Breast epithelium (tissue), 4 donors: ENCODE data around the gene CCSER1. TPM values are rescaled to one million over a fixed set of nuclear protein-coding genes. Genes with fewer than 3 reads are reported as not detected.

Experiments used
- DNase-seq, 2 donors: peaks; one replicate each; pipeline ENCODE4 v3.0.0-alpha.2; 2019; ENCODE audit warnings: low spot score in 2 of 2
- H3K27ac ChIP-seq, 2 donors: fragments of 200-600 bp; sonication (generic) in 1 of 2; one replicate each; pipeline ENCODE4 v1.5.1; 2016 to 2019; ENCODE audit warnings: mild to moderate bottlenecking in 1 of 2
- H3K27me3 ChIP-seq, 2 donors: fragments of 200-600 bp; sonication (generic) in 1 of 2; one replicate each; pipeline versions ENCODE4 v1.5.1 to v1.6.0; 2017 to 2019; ENCODE audit warnings: control low read depth in 1 of 2, mild to moderate bottlenecking in 1 of 2
- H3K36me3 ChIP-seq: fragments of 200-600 bp; one replicate; pipeline ENCODE4 v1.5.1; 2019
- H3K4me1 ChIP-seq, 2 donors: fragments of 200-600 bp; sonication (generic); one replicate each; pipeline ENCODE4 v1.5.1; 2016 to 2019; ENCODE audit warnings: control low read depth in 1 of 2
- H3K4me3 ChIP-seq, 3 donors: fragments of 200-600 bp; sonication (generic); 1 replicate in 2 of 3; 2 replicates in 1 of 3; pipeline ENCODE4 v1.5.1; 2016 to 2019; ENCODE audit warnings: mild to moderate bottlenecking in 3 of 3, moderate library complexity in 2 of 3
- H3K9me3 ChIP-seq, 2 donors: fragments of 200-600 bp; sonication (generic) in 1 of 2; one replicate each; pipeline ENCODE4 v1.5.1; 2016 to 2019; ENCODE audit warnings: control low read depth in 1 of 2
- CTCF ChIP-seq, 3 donors: fragments of 450-650 bp; IDR thresholded peaks; one replicate each; pipeline ENCODE4 v1.5.1; 2016 to 2017; ENCODE audit warnings: antibody characterized with exemption in 3 of 3, mild to moderate bottlenecking in 3 of 3, moderate library complexity in 3 of 3
- POLR2A ChIP-seq: fragments of 450-650 bp; IDR thresholded peaks from one replicate; pipeline ENCODE4 v1.6.1; 2016; ENCODE audit warnings: antibody characterized with exemption, mild to moderate bottlenecking, moderate library complexity
- POLR2AphosphoS5 ChIP-seq, 3 donors: sonication (generic); formaldehyde crosslinking; IDR thresholded peaks; one replicate each; pipeline ENCODE4 v1.6.1; 2017; ENCODE audit warnings: antibody characterized with exemption in 3 of 3
- intact Hi-C: fragments of 100-400 bp; cut with DNase I; formaldehyde crosslinking; loops from one replicate; pipeline ENCODE4 v1.15.1; 2023; ENCODE audit warnings: low total_unique reads
- total RNA-seq, 3 donors: library from RNA; depleted of rRNA; stranded (reverse); fragments of >200 nt; gene quantifications; one replicate each; pipeline ENCODE4 v1.1.0, GENCODE V29; 2016

The CCSER1 gene
- total RNA-seq, 3 donors from 2014 or later = 6.4 to 73.3 (median 55.7) TPM

- Histone ChIP-seq H3K27me3 (no peaks in the 10 kb centered on the region), H3K4me1 (no peaks in the 10 kb centered on the region), H3K27ac (peak overlapping the region in 1 of 2 donors; percentile 68), H3K9me3 (no peaks in the 10 kb centered on the region), H3K36me3 (no peaks in the 10 kb centered on the region), H3K4me3 (no peak overlapping the region)
- peak in 1 of 2 donors; percentile 19 for DNase-seq
- intact Hi-C loops = no loop called here
- TF ChIP-seq POLR2AphosphoS5 (IDR thresholded peaks at IDR 0.05) (peak in 2 of 3 donors; percentile 23 to 55), CTCF (IDR thresholded peaks at IDR 0.05) (no peak)
Measured at GRCh38 chr4:90174621-90175023, 47.4 kb downstream of the CCSER1 start.

GRCh38 chr4:90181644-90182043 lies 54.5 kb downstream of the CCSER1 start:
- no peak for DNase-seq
- H3K27ac ChIP-seq = no peak overlapping the region
- no peaks in the 10 kb centered on the region for H3K9me3 ChIP-seq
- no peaks in the 10 kb centered on the region for H3K27me3 ChIP-seq
- TF ChIP-seq CTCF (IDR thresholded peaks at IDR 0.05) (no peak), POLR2A (no peak), POLR2AphosphoS5 (IDR thresholded peaks at IDR 0.05) (no peak)
- H3K4me1 ChIP-seq = no peaks in the 10 kb centered on the region
- intact Hi-C loops = no loop called here
- no peak overlapping the region for H3K4me3 ChIP-seq
- no peaks in the 10 kb centered on the region for H3K36me3 ChIP-seq

- no peaks in the 10 kb centered on the region for H3K36me3 ChIP-seq
- no peaks in the 10 kb centered on the region for H3K9me3 ChIP-seq
- no peak for DNase-seq
- H3K27ac ChIP-seq = no peak overlapping the region
- H3K4me1 ChIP-seq = no peaks in the 10 kb centered on the region
- no peak overlapping the region for H3K4me3 ChIP-seq
- TF ChIP-seq POLR2AphosphoS5 (IDR thresholded peaks at IDR 0.05) (no peak), CTCF (IDR thresholded peaks at IDR 0.05) (no peak), POLR2A (no peak)
- intact Hi-C loops = no loop called here
- H3K27me3 ChIP-seq = no peaks in the 10 kb centered on the region
Measured at GRCh38 chr4:90183254-90183653, 56.1 kb downstream of the CCSER1 start.

- H3K4me1 ChIP-seq = no peaks in the 10 kb centered on the region
- H3K27me3 ChIP-seq = no peaks in the 10 kb centered on the region
- H3K27ac ChIP-seq = no peak overlapping the region
- H3K9me3 ChIP-seq = no peaks in the 10 kb centered on the region
- H3K36me3 ChIP-seq = no peaks in the 10 kb centered on the region
- H3K4me3 ChIP-seq = no peak overlapping the region
- DNase-seq = no peak
- intact Hi-C loops = no loop called here
- TF ChIP-seq POLR2AphosphoS5 (IDR thresholded peaks at IDR 0.05) (no peak), CTCF (IDR thresholded peaks at IDR 0.05) (no peak), POLR2A (no peak)
Measured at GRCh38 chr4:90184560-90184959, 57.4 kb downstream of the CCSER1 start.

GRCh38 chr4:90185416-90185815 lies 58.2 kb downstream of the CCSER1 start:
- Histone ChIP-seq H3K4me3 (no peak overlapping the region), H3K27ac (no peak overlapping the region)
- no peak for DNase-seq

More at GRCh38 chr4:90185416-90185815, 58.2 kb downstream of the CCSER1 start:
- no peaks in the 10 kb centered on the region for H3K36me3 ChIP-seq
- no peaks in the 10 kb centered on the region for H3K9me3 ChIP-seq
- H3K4me1 ChIP-seq = no peaks in the 10 kb centered on the region
- no peaks in the 10 kb centered on the region for H3K27me3 ChIP-seq
- intact Hi-C loops = no loop called here
- TF ChIP-seq POLR2A (no peak), POLR2AphosphoS5 (IDR thresholded peaks at IDR 0.05) (no peak), CTCF (IDR thresholded peaks at IDR 0.05) (no peak)
